Kidney glomerular epithelial cell (primary cell): ENCODE data around the gene UCHL5.
"Not testable (repeated sequence)": the region's sequence is repeated elsewhere in the genome, so short reads cannot be mapped to it uniquely, and the experiment has no call there.

ENCODE experiments used
- DNase-seq: peaks from one replicate; lab custom pipeline; 2025; lab: John Stamatoyannopoulos, UW

Gene UCHL5

DNA sequence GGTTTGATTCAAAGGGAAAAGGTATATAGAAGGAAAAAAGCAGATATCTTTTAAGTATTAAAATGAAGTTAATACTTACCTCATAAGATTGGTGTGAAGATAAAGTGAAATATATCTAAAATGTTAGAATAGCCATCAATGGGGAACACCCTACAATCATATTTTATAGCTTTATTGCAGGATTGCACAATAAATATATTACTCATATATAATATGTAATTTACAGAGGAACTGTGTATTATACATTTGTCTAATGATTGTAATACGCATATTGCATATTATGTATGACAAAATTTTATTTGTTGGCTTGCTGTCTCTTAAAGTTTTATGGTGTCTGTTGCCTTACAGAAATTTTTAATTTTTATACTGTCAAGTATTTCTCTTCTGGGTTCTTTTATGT is 47.8 kb downstream of the UCHL5 start:
- DNase-seq, result no peak

DNA sequence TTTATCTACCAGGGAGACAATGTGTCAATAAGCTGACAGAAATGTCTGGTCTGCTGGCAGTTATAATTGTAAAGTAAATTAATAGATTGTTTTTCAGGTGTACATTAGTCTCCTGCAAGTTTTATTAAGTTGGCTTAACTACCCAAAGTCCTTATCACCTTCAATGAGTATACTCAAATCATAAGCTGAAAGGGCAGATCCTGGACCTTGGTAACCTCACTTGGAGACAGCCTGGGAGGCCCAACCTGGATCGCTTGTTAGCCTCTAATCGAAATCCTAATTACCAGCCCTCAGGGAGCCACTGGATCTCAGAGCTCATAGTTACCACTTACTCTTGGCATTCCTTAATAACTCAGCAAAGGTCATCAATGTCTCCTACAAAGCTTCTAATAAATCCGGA is 49.7 kb downstream of the UCHL5 start:
- no peak for DNase-seq

DNA sequence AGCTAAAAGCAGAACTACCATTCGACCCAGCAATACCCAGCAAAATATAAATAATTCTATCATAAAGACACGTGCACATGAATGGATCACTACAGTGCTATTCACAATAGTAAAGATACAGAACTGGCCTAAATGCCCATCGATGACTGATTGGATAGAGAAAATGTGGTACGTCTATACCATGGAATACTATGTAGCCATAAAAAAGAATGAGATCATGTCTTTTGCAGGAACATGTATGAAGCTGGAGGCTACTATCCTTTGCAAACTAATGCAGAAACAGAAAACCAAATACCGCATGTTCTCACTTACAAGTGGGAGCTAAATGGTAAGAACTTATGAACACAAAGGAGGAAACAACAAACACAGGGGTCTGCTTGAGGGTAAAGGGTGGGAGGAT is 53.4 kb downstream of the UCHL5 start:
- DNase-seq, result no peak

DNA sequence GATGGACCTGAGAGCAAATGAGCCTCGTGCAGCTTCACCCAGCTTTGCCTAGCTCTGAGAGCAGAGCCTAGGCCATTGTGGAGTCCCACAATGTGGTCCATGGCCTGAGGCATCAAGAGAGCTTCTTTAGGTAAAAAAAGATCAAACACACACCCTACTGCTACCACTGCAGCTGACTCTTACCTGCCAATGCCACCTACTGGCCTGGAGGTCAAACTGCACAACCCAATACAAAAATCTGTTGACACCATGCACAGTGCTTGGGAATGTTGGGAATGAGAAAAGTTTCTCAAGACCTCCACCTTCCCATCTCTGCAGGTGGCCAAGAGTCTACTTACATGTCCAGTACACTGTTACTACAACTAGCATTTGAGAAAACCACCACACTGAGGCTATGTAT is 60.6 kb downstream of the UCHL5 start:
- no peak for DNase-seq

DNA sequence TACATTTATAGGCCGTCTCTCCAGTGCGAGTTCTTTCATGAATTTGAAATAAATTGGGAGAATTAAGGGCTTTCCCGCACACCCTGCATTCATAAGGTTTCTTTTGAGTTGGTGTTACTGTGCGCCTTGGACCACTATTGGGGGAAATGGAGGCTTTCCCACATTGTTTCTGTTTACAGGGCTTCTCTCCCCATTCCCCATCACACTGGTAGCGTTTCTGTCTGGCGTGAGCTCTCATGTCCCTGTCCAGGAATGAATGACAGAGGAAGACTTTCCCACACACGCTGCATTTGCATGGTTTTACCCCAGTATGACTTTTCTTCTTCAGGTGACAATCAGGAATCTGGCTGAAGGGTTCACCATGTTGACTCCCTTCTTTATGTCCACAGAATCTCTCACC is 65.0 kb downstream of the UCHL5 start:
- no peak for DNase-seq

DNA sequence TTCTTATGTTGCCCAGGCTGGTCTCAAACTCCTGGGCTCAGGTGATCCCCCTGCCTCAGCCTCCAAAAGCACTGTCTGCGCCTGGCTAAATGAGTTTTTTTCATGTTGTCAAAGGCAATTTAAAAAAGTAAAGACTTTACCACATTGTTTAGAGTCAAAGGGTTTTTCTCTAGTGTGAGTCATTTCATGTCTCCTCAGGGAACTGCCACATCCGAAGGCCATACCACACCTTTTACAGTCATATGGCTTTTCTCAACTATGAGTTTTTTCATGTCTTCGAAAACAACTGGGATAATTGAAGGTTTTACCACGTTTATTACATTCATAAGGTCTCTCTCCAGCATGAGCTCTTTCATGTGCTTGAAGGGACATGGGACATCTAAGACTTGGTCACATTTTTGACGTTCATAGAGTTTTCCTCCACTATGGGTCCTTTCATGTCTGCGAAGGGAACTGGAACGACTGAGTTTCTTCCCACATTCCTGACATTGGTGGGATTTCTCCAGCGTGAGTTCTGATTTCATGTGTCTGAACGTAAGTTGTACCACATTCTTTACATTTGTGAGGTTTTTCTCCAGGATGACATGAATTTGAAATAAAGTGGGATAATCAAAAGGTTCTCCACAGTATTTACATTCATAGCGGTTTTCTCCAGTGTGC is 65.6 kb downstream of the UCHL5 start:
- DNase-seq, result no peak

DNA sequence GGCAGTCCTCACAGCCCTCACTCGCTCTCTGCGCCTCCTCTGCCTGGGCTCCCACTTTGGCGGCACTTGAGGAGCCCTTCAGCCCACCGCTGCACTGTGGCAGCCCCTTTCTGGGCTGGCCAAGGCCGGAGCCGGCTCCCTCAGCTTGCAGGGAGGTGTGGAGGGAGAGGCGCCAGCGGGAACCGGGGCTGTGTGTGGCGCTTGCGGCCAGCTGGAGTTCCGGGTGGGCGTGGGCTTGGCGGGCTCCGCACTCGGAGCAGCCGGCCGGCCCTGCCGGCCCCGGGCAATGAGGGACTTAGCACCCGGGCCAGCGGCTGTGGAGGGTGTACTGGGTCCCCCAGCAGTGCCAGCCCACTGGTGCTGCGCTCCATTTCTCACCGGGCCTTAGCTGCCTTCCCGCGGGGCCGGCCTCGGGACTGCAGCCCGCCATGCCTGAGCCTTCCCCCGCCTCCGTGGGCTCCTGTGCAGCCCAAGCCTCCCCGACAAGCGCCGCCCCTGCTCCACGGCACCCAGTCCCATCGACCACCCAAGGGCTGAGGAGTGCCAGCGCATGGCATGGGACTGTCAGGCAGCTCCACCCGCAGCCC is 72.3 kb downstream of the UCHL5 start:
- DNase-seq, result not testable (repeated sequence)

DNA sequence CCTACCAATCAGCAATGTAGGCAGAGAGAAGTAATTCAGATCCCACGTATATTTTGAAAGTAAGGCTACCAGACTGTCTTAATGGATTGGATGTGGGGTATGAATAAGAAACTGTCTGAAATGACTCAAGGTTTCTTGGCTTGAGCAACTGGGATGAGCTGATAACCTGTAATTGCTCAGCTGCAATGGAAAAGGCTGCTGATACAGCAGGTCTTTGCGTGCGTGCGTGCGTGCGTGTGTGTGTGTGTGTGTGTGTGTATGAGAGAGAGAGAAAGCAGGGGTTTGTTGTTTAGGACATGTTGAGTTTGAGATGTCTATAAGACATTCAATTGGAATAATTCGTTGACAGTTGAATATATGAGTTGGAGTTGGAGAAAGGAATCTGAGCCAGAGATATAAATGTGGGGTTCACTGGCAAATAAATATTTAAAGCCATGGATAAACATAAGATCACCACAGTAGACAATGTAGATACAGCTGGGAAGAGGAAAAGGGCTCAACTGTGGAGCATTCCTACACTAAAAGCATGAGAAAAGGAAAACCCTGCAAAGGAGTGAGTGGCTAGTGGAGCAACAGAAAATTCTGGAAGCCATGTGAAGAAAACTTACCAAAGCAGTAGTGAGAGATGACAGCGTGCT is 72.9 kb downstream of the UCHL5 start:
- DNase-seq, result no peak

DNA sequence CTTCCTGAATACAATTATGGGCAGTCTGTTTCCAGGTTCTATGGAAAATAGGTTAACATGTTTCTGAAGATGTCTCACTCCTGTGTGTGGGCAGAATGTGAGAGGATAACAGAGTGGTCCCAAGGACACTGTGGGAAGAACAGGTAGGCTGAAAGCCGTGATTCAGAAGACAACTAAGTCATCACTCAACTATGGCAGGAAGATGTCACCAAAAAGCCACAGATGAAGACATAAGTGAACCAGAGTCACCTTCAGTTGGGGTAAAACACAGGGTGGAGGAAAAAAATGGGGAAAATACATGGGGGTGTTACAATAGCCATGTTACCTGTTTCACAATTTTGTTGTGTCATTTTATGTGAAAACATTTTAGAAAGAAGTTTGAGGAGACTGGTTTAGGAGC is 75.1 kb downstream of the UCHL5 start:
- DNase-seq, result no peak

DNA sequence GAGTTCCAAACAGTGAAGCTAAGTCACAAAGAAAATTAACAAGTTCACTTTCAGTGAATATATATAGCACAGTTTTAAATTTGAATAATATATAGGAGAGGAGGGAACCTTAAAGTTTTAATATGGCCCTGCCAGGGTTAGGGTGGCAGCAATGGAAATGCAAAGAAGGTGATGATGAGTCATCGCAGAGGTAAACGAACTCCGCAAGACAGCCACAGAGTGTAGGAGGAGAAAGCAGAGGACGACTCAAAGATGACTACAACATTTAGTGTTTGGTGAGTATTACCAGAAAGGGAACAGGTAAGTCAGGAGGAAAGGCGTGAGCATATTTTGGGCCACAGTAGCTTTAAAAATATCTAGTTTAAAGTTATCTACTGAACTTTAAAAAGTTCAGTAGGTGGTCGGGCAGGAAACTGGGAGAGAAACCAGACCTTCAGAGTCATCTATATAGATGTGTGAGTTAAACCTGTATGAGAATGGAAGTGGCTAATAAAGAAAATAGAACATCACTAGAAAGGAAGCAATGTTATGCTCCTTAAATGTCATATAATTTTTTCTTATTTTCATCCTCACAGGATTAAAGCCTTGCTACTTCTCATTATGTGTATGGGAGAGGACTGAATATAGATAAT is 75.7 kb downstream of the UCHL5 start:
- DNase-seq, result no peak

DNA sequence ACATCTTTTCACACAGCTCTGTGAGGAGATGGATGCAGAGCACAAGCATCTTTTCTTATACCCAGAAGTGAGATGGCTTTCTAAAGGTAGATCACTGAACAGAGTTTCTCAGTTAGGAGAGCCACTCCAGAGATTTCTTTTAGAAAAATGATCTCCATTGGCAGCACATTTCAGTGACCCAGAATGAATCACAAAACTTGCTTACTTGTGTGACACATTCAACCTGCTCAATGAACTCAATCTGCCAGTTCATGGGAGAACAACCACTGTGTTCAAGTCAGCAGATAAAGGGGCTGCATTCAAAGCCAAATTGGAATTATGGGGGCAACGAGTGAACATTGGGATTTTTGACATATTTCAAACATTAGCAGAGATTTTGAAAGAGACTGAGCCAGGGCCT is 78.3 kb downstream of the UCHL5 start:
- DNase-seq, result peak; percentile 27

DNA sequence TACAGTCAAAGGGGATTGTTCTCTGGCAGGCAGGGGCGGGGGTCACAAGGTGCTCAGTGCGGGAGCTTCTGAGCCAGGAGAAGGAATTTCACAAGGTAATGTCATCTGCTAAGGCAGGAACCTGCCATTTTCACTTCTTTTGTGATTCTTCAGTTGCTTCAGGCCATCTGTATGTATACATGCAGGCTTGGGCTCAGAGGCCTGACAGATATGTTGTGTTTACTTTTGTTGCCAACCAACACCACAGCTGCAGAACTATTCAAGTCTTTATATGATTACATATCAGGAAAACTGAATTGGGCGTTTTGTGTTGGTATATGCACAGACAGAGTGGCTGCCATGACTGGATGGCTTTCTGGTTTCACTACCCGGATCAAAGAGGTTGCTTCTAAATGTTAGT is 78.8 kb downstream of the UCHL5 start:
- not testable (repeated sequence) for DNase-seq

DNA sequence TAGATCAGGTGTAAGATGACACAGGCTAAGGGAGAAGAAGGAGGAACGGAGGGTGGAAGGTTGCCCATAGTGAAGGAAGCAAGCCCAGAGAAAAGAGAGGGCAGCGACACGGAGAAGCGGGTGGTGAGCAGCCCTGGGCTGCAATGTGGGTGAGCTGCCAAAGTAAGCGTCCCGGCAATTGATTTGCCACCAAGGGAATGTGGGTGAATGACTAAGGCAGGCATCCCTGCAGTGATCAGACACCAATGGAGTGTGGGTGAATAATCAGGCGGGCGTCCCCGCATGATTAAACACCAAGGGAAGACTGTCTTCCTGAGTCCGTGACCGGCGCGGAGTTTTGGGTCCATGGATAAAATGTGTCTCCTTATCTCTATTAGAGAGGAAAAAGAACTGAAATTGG is 79.6 kb downstream of the UCHL5 start:
- peak; percentile 43 for DNase-seq

DNA sequence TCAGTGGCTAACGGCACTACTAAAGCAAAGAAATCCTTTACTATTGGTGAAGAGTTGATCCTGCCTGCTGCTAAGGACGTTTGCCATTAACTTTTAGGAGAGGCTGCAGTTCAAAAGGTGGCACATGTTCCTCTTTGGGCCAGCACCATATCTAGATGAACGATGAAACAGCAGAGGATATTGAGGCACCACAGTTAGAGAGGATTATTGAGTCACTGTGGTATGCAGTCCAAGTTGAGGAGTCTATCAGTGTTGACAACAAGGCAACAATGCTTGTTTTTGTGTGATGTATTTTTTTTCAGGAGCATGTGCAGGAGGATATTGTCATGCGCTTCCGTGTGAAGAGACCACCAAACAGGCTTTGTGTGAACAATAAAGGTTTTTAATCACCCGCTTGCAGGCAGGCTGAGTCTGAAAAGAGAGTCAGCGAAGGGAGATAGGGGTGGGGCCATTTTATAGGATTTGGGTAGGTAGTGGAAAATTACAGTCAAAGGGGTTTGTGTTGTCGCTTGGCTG is 80.9 kb downstream of the UCHL5 start:
- DNase-seq, result no peak

DNA sequence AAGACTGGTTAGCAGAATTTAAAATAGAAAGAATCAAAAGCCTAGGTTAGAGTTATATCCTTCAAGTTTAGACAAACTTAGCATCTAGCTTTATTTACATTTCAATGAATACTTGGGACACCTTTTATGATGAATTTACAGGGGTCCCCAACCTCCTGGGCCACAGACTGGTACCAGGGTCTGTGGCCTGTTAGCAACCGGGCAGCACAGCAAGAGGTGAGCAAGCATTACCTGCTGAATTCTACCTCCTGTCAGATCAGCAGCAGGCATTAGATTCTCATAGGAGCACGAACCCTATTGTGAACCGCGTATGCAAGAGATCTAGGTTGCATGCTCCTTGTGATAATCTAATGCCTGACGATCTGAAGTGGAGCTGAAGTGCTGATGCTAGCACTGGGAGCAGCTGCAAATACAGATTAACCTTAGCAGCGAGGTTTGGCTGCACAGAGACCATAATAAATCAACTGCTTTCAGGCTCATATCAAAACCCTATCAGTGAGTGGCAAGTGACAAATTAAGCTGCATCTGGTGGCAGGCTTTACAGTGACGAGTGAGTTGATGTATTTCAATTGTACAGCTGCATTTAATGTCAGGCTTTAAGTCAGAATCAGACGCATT is 82.0 kb downstream of the UCHL5 start:
- DNase-seq, result no peak

DNA sequence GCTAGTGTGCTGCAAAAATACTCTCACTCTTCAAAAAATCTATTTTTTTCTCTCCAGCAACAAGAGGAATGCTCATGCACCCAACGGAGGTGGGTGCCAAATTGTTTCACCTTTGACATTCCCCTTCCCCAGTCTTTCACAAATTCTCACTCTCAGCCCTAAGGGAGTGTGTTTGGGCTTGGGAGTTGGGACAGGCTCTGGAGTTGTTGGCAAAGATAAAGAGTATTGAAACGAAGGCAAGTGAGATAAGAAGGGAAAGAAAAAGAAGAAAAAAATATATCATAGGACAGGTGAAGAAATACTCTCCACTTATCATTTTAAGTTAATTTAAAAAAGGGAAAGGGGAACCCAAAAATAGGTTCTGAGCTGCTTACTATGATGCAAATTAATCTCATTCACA is 82.6 kb downstream of the UCHL5 start:
- DNase-seq, result no peak

DNA sequence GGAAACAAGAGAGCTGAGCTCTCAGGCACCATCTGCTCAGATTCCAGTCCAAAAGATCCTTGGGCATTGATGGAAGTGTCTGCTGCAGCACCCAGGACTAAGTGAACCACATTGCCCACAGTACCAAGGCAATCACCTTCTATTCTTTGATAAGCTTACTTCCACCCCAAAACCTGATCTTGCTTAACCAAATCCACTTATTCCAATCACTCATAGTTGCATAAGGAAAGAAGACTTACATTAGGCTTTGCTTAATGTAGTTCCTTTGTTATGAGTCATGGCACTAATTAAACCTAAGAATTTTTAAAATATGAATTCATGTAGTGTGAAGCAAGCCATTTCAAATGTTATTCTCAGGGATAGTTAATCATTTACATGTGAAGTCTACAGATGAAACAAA is 84.5 kb downstream of the UCHL5 start:
- DNase-seq, result peak; percentile 49

DNA sequence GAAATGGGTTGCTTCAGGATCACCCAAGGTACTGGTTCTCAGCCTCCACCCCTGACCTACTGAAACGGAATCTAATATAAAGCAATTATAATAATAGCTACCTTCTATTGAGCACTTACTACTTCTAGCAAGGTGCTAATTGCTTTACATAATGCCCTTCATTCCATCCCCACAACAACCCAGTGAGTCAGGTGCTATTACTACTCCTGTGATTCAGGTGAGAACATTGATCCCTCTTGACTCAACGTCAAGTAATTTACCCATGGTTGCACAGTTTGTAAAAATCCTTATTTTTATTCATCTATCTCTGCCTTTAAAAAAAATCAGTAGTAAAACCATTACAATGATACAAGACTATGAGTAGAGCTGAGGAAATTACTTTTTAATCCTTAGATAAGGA is 85.2 kb downstream of the UCHL5 start:
- DNase-seq, result no peak

DNA sequence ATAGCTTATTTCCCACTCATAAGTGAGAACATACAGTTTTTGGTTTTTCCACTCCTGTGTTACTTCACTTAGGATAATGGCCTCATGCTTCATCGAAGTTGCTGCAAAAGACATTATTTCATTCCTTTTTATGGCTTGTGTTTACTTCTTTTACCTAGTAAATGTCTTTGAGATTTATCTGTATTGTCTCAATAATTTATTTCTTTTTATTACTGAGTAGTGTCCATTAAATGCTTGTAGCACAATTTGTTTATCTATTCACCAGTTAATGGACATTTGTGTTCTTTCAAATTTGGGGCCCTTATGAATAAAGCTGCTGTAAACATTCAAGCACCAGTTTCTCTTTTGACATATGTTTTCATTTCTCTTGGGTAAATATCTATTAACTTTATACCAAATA is 86.0 kb downstream of the UCHL5 start:
- DNase-seq, result no peak

DNA sequence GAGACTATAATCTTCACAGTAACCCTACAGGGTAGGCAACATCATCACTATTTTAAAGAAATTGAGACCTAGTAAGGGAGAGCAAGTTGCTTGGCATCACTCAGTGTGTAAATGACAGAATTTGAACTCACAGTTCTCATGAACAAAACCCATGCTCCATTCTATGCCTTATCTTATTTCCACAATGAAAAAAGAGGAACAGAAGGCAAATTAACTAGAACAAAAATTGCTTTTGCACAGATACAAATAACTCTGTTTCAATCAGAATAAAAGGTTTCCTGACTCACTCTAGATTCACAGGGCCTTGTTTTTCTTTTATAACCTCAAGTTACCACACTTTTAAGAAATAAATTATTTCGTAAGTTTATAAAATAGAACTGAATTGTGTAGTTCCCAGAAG is 90.1 kb downstream of the UCHL5 start:
- DNase-seq, result no peak

DNA sequence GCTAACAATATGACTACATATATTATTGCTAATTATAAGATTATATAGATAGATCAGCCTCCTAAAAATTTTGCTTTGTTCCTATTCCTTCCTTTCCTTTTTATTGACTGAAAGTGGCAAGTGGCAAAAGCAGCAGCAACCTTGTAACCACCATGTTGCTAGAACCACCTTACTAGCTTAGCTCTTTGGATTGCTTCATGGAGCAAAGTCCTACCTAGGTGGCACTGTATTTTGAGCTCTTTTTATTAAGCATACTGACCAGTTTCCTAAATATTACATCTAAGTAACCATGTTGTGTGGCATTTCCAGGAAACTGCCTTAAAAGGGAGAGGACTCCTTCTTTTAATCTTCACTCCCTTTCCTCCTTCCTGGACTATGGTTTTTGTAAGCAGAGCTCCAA is 90.8 kb downstream of the UCHL5 start:
- DNase-seq, result no peak

DNA sequence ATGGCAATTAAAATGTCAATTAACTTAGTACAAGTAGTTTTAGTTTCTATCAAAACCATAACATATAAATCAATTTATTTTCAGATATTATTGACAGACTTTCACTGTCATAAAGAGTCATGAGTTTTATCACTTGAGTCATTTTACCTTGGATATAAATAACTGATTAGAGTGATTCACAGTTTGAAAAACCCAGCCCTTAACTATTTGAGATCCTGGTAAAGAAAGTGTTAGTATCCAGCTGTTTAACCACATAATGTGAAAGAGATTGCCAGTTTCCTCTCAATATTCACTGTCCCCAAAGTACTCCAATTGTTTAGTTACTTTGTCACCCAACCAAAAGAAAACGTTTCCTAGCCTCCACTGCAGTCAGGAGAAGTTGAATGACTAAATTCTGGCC is 91.3 kb downstream of the UCHL5 start:
- DNase-seq, result no peak
